ENCODE data around the gene FANCE. TPM values are rescaled to one million over a fixed set of nuclear protein-coding genes. Genes with fewer than 3 reads are reported as not detected.

Gene FANCE
- 1 to 10 TPM; 2.6 to 5.0 (median 3.8) TPM for total RNA-seq

GRCh38 chr6:35452183-35453090 lies at the start of gene FANCE:
FANCE (plus strand) TSS chr6:35452338; CDS start chr6:35452546, 208 bp downstream.
- peak within 1 kb of the TSS; percentile 51 to 80 for H3K4me3 ChIP-seq
- TF ChIP-seq EP300 (IDR thresholded peaks at IDR 0.05) (no peak), POLR2AphosphoS5 (IDR thresholded peaks at IDR 0.05) (peak; percentile 53), POLR2A (IDR thresholded peaks at IDR 0.05) (no peak), CTCF (IDR thresholded peaks at IDR 0.05) (peak in 2 of 4 experiments; percentile 10 to 16)
- H3K36me3 ChIP-seq: peaks cover 0 to 21% of the 10 kb centered on the region in 2 donors
- H3K9me3 ChIP-seq: no peaks in the 10 kb centered on the region
- H3K4me1 ChIP-seq: peaks cover 0 to 44% (median 3%) of the 10 kb centered on the region in 3 donors
- peak within 1 kb of the TSS in 3 of 4 donors; percentile 75 to 84 (median 84) for H3K27ac ChIP-seq
- peak; percentile 97 for ATAC-seq
- 0 to 3% methylated on average over 1 to 16 of the region's 87 CpGs for WGBS, 2 donors (ENCODE audit: low coverage in 1 of 2)
- H3K27me3 ChIP-seq: no peaks in the 10 kb centered on the region

- 93% methylated on average over 4 of the region's 5 CpGs; no CpG with 5 or more reads in 1 of the 2 donors for whole genome bisulfite sequencing, 2 donors (ENCODE audit: low coverage in 1 of 2)
- Histone ChIP-seq H3K9me3 (no peaks in the 10 kb centered on the region), H3K27me3 (no peaks in the 10 kb centered on the region), H3K4me3 (no peak overlapping the region), H3K4me1 (no peaks in the 10 kb centered on the region), H3K36me3 (no peaks in the 10 kb centered on the region), H3K27ac (no peak overlapping the region)
- TF ChIP-seq EP300 (IDR thresholded peaks at IDR 0.05): no peak
- ATAC-seq: no peak
These were observed 49.3 kb upstream of the FANCE start for GRCh38 chr6:35402856-35403191.

DNA sequence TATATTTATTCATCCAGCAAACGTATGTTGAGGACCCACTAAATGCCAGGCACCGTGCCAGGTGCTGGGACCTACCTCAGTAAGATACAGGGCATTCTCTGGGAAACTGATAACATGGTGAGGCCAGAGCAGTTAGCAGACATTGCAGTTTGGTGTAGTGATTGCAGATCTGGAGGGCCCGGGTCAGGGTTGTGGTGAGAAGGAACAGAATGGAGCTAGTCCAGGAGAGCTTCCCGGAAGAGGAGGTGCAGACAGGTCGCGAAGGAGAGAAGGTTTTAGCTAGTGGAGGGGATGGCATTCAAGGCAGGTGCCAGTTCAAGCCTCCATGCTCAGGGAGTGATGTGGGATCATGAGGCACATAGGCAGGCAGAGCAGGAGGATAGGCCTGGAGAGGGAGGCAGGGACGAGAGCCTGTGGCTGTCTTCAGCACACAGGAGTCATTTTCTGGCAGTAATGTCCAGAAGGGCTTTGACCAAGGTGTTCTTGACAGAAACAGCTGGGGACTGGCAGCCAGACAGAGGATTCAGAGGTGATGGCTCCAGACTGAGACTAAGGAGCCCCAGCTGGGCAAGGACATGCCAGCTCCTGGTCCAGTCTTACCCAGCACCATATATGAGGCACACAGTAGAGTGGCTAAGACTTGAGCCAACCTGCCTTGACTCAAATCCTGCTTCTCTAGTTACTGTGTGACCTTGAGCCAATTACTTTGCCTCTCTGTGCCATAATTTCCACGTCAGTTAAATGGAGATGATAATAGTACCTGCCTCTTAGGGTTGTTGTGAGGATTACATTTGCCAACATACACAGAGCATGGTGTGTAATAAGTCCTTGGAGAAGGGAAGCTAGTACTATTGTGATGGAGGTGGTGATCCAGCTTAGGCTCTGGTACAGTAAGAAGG lies 48.3 kb upstream of the FANCE start:
- ATAC-seq: no peak
- Histone ChIP-seq H3K27ac (no peak overlapping the region), H3K4me3 (no peak overlapping the region), H3K4me1 (no peaks in the 10 kb centered on the region), H3K36me3 (no peaks in the 10 kb centered on the region), H3K27me3 (no peaks in the 10 kb centered on the region), H3K9me3 (no peaks in the 10 kb centered on the region)
- 71 to 91% methylated on average over 2 to 8 of the region's 8 CpGs for WGBS, 2 donors (ENCODE audit: low coverage in 1 of 2)
- TF ChIP-seq POLR2A (IDR thresholded peaks at IDR 0.05) (no peak), CTCF (IDR thresholded peaks at IDR 0.05) (no peak), POLR2AphosphoS5 (IDR thresholded peaks at IDR 0.05) (no peak), EP300 (IDR thresholded peaks at IDR 0.05) (no peak)

DNA sequence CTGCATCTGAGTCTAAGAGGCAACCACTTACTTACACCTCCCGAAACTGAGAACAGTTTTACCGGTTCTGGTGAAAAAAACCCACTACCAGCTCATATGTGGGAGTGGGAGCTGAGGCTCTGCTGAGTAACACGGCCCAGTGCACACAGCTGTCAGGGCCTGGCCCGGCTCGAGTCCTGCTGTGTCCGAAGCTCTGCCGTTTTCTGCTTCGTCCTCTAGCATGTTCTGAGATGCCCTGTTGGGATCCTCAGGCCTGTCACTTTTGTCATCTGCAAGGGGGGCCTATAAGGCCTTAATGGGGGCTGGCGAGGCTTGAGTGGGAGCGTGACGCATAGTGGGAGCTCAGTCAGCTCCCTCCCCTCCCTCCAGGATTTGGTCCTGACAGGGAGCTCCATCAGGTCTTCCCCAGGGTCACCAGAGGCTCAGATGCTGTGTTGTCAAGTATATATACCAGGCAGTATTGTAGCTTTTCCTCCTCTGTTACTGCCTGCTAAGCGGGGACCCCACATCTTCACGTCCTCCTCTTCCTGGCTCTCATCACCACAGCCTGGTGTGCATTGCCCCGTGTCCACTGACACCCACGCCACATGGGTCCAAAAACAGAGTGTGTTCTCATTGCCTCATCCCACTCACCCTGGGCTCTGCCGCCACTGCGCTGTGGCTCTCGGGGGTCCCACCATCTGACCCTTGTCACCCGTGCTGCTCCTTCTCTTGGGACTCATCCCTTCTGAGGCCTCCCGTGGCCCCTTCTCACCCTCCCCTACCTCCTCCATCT lies 45.2 kb upstream of the FANCE start:
- ATAC-seq: no peak
- Histone ChIP-seq H3K4me3 (no peak overlapping the region), H3K27ac (no peak overlapping the region), H3K9me3 (no peaks in the 10 kb centered on the region), H3K27me3 (no peaks in the 10 kb centered on the region), H3K4me1 (no peaks in the 10 kb centered on the region), H3K36me3 (peaks cover 0 to 16% of the 10 kb centered on the region in 2 donors)
- 74 to 88% methylated on average over 9 to 10 of the region's 20 CpGs for WGBS, 2 donors (ENCODE audit: low coverage in 1 of 2)
- no peak for TF ChIP-seq EP300 (IDR thresholded peaks at IDR 0.05)
- TF ChIP-seq POLR2AphosphoS5 (IDR thresholded peaks at IDR 0.05): no peak
- TF ChIP-seq POLR2A (IDR thresholded peaks at IDR 0.05): no peak

GRCh38 chr6:35409245-35409644 lies 42.9 kb upstream of the FANCE start:
- H3K36me3 ChIP-seq: peaks cover 0 to 38% of the 10 kb centered on the region in 2 donors
- H3K4me1 ChIP-seq: no peaks in the 10 kb centered on the region
- WGBS, 2 donors (ENCODE audit: low coverage in 1 of 2): 87 to 96% methylated on average over 3 to 5 of the region's 5 CpGs

More at GRCh38 chr6:35409245-35409644, 42.9 kb upstream of the FANCE start:
- TF ChIP-seq EP300 (IDR thresholded peaks at IDR 0.05): no peak
- no peak for TF ChIP-seq CTCF (IDR thresholded peaks at IDR 0.05)
- no peak for TF ChIP-seq POLR2AphosphoS5 (IDR thresholded peaks at IDR 0.05)
- TF ChIP-seq POLR2A (IDR thresholded peaks at IDR 0.05): no peak
- Histone ChIP-seq H3K27ac (no peak overlapping the region), H3K27me3 (no peaks in the 10 kb centered on the region), H3K9me3 (no peaks in the 10 kb centered on the region), H3K4me3 (no peak overlapping the region)
- ATAC-seq: no peak

All from gastroesophageal sphincter (tissue), 4 donors.